ENCODE results near the gene NNMT.
"Not testable (repeated sequence)": the region's sequence is repeated elsewhere in the genome, so short reads cannot be mapped to it uniquely, and the experiment has no call there.

The NNMT gene

GRCh38 chr11:114326151-114326550 lies 30.0 kb downstream of the NNMT start:
- H3K4me3 ChIP-seq (ENCODE audit: low read depth, low read length): no peak overlapping the region
- no peak for DNase-seq (ENCODE audit: low read depth)
- TF ChIP-seq, protein P1, sequence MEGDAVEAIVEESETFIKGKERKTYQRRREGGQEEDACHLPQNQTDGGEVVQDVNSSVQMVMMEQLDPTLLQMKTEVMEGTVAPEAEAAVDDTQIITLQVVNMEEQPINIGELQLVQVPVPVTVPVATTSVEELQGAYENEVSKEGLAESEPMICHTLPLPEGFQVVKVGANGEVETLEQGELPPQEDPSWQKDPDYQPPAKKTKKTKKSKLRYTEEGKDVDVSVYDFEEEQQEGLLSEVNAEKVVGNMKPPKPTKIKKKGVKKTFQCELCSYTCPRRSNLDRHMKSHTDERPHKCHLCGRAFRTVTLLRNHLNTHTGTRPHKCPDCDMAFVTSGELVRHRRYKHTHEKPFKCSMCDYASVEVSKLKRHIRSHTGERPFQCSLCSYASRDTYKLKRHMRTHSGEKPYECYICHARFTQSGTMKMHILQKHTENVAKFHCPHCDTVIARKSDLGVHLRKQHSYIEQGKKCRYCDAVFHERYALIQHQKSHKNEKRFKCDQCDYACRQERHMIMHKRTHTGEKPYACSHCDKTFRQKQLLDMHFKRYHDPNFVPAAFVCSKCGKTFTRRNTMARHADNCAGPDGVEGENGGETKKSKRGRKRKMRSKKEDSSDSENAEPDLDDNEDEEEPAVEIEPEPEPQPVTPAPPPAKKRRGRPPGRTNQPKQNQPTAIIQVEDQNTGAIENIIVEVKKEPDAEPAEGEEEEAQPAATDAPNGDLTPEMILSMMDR (IDR thresholded peaks at IDR 0.05; ENCODE audit: low read depth, low read length, missing control alignments): no peak

- TF ChIP-seq, protein P1 (IDR thresholded peaks at IDR 0.05; ENCODE audit: low read depth, low read length, missing control alignments): no peak
- H3K4me3 ChIP-seq (ENCODE audit: low read depth, low read length): no peak overlapping the region
- DNase-seq (ENCODE audit: low read depth): no peak
Measured at GRCh38 chr11:114326776-114327175, 30.6 kb downstream of the NNMT start.

DNA sequence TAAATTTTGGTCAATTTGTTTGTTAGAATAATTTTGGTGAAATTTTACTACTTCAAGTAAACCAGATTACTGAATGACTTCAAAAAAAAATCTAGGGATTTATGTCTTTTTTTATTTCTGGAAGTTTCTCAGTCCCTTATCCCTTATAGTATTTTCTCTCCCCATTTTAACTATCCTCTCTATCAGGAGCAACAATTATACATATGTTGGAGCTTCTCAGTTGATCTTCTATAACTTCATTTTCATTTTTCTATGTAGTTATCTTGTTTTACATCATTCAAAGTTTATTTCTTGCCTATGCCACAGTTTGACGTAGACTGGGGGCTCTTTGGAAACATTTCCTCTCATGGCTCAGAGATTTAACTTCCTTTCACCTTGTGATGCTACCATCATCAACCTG lies 34.2 kb downstream of the NNMT start:
- TF ChIP-seq, protein P1 (IDR thresholded peaks at IDR 0.05; ENCODE audit: low read depth, low read length, missing control alignments): no peak
- DNase-seq (ENCODE audit: low read depth): no peak
- no peak overlapping the region for H3K4me3 ChIP-seq (ENCODE audit: low read depth, low read length)

- TF ChIP-seq, protein P1 (IDR thresholded peaks at IDR 0.05; ENCODE audit: low read depth, low read length, missing control alignments): peak; percentile 82
- no peak overlapping the region for H3K4me3 ChIP-seq (ENCODE audit: low read depth, low read length)
Measured at GRCh38 chr11:114340311-114341131, 44.3 kb downstream of the NNMT start.

GRCh38 chr11:114341667-114342066 lies 45.5 kb downstream of the NNMT start:
- not testable (repeated sequence) for DNase-seq (ENCODE audit: low read depth); H3K4me3 ChIP-seq (ENCODE audit: low read depth, low read length)

More at GRCh38 chr11:114340311-114341131, 44.3 kb downstream of the NNMT start:
- peak; percentile 13 for DNase-seq (ENCODE audit: low read depth)

DNA sequence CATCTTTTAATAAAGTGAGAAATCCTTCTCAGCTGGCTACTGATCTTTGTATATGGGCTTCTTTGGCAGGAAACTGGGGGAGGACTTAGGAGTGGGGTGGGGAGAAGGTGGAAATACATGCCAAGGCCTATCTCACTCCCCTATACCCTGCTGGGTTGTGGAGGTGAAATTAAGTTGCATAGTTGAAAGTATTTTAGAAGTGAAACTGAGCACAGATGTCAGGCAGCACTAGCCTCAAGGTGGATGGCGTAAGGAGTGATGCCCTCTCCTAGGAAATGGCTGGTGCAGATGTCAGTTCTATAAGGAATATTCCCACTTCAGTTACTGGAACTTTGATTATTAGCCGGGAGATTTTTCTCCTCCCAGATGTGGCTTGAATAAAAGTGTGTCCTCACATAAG lies 46.3 kb downstream of the NNMT start:
- TF ChIP-seq, protein P1 (IDR thresholded peaks at IDR 0.05; ENCODE audit: low read depth, low read length, missing control alignments): no peak
- no peak for DNase-seq (ENCODE audit: low read depth)

DNA sequence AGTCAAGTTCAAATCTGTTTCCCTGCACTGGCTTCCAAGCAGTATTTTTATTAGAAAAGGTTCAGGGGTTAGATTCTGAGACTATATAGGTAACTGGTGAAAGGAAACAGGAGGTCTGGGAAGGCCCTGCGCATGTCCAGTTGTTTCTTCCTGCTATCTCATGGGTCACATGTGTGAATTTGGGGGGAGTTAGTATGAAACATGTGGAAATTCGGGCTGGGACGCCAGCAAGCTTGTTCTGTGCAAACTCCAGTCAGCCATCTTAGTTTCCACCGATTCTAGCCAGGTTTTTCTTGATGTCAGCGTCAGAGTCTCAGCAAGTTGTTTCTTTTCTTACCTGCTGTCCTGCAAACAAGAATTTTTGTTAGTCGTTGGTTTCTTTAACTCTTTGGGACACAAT lies 46.8 kb downstream of the NNMT start:
- no peak for DNase-seq (ENCODE audit: low read depth)
- no peak overlapping the region for H3K4me3 ChIP-seq (ENCODE audit: low read depth, low read length)
- TF ChIP-seq, protein P1 (IDR thresholded peaks at IDR 0.05; ENCODE audit: low read depth, low read length, missing control alignments): no peak

More for the DNA sequence above, 46.3 kb downstream of the NNMT start:
- H3K4me3 ChIP-seq (ENCODE audit: low read depth, low read length): no peak overlapping the region
